IPS DF 6.9 (cell line): ENCODE measurements around the gene GFRA1.

Experiments
- DNase-seq: peaks from one replicate; pipeline ENCODE4 v3.0.0-alpha.2; 2013; ENCODE audit warnings: low read depth, low spot score
- H3K27ac ChIP-seq: one replicate; pipeline ENCODE4 v1.5.1; 2013; ENCODE audit warnings: low read length, control low read depth
- H3K27me3 ChIP-seq: 2 replicates; pipeline ENCODE4 v1.6.1; 2013; ENCODE audit warnings: mild to moderate bottlenecking, low read length; ENCODE audit not compliant: control insufficient read depth, insufficient read depth
- H3K36me3 ChIP-seq: 2 replicates; pipeline ENCODE4 v1.6.1; 2013; ENCODE audit warnings: low read length; ENCODE audit not compliant: control insufficient read depth, insufficient read depth
- H3K4me1 ChIP-seq: 2 replicates; pipeline ENCODE4 v1.6.1; 2013; ENCODE audit warnings: low read length; ENCODE audit not compliant: control insufficient read depth, insufficient read depth
- H3K4me3 ChIP-seq: 2 replicates; pipeline ENCODE4 v1.5.1; 2013; ENCODE audit warnings: mild to moderate bottlenecking, low read length
- H3K9me3 ChIP-seq: 2 replicates; pipeline ENCODE4 v1.6.1; 2013; ENCODE audit warnings: low read length, inconsistent platforms; ENCODE audit not compliant: control insufficient read depth, insufficient read depth
- WGBS: extraction: QIAGEN DNeasy Blood & Tissue Kit; methylation state at CpG from one replicate; pipeline ENCODE4 v1.1.7; 2013; ENCODE audit warnings: mixed read lengths, missing lambda C conversion rate; ENCODE audit not compliant: insufficient read length, insufficient coverage; 5-methylcytosine and 5-hydroxymethylcytosine counted together

GFRA1 gene

DNA sequence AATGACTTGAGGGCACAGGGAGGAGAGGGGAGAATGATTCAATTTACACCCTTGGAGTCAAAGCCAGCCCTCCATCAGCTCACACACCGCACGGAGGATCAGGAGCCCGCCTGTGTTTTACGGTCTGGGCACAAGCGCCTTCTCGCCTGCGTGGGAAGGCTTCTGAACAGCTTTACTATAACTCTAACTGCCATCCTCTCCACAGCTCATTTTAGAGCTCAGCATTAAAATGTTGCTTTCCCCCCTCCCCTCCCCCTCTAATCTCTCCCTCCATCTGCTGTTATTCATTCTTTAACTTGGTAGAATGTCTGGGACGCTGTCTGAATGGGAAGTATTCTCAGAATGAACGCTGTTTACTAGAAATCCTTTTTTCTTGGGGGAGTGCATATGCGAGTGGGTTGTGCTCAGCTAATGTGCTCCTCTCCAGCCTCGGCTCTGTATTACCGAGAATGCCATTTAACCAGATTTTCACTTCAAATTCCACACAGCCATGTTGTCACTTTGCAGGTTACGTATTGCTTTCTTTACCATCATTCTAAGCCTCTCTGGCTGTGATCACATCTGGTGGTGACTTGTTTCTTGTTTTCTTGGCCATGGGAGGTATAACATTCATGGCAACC is 140.1 kb downstream of the GFRA1 start:
- H3K4me3 ChIP-seq, result no peak overlapping the region
- no peaks in the 10 kb centered on the region for H3K4me1 ChIP-seq
- H3K9me3 ChIP-seq, result no peaks in the 10 kb centered on the region
- no CpG with 5 or more reads among the region's 13 CpGs for WGBS
- no peaks in the 10 kb centered on the region for H3K36me3 ChIP-seq
- no peaks in the 10 kb centered on the region for H3K27me3 ChIP-seq
- DNase-seq, result no peak
- no peak overlapping the region for H3K27ac ChIP-seq

GRCh38 chr10:116130006-116130405 is 143.0 kb downstream of the GFRA1 start:
- Histone ChIP-seq H3K27me3 (no peaks in the 10 kb centered on the region), H3K4me1 (0 out of 2 replicates have a peak, but pooled peaks cover 1% of the 10 kb centered on the region), H3K4me3 (no peak overlapping the region), H3K9me3 (no peaks in the 10 kb centered on the region), H3K27ac (no peak overlapping the region), H3K36me3 (no peaks in the 10 kb centered on the region)
- no CpG with 5 or more reads among the region's 1 CpG for WGBS
- DNase-seq, result no peak

DNA sequence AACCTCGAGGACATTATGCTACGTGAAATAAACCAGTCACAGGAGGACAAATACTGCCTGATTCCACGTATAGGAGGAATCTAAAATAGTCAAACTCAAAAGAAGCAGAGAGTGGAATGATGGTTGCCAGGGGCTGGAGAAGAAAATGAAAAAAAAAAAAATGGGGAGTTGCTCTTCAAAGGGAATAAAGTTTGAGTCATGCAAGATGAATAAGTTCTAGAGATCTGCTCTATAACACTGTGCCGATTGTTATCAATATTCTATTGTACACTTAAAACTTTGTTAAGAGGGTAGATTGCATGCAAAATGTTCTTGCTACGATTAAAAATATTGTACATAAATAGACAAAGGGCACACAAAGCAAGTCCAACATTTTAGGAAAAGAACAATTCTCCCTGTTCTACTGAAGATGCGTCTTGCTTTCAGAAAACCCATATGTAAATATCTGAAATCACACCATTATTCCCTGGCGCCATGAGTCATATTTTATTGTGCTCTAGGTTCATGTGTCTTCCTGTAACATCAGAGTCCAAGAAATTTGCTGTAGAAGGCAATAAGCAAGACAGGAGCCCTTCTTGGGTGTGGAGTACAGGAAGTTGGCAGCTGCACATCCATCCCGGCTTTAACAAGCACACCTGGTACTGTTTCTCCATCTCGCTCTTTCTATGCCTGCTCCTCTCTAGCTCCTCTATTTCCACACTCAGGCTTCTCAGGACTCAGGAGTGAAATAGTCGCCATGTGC is 145.9 kb downstream of the GFRA1 start:
- no CpG with 5 or more reads among the region's 10 CpGs for WGBS
- Histone ChIP-seq H3K27me3 (no peaks in the 10 kb centered on the region), H3K4me1 (0 out of 2 replicates have a peak, but pooled peaks cover 1% of the 10 kb centered on the region), H3K36me3 (no peaks in the 10 kb centered on the region), H3K27ac (no peak overlapping the region), H3K9me3 (no peaks in the 10 kb centered on the region), H3K4me3 (no peak overlapping the region)
- DNase-seq, result no peak

DNA sequence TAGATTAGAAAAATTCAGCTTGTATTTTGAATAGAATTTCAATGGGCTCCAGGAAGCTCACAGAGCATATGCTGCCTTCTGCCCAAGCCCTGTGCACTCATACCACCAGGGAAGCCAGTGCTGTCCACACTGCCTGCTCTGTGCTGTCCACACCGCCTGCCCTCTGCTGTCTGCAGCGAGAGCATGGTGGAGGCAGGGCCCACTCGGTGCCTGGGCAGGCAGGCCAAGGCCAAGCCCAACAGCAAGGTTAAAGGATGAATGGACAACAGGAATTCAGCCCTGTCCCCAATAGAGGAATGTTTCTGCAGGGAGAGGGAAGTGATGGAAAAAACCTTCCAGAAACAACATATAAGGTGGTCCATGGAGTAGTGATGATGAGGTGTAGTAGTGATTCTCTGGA is 146.8 kb downstream of the GFRA1 start:
- Histone ChIP-seq H3K4me3 (no peak overlapping the region), H3K9me3 (no peaks in the 10 kb centered on the region), H3K36me3 (no peaks in the 10 kb centered on the region), H3K27me3 (peaks cover 1% of the 10 kb centered on the region; the same call in 1 of the 2 replicates), H3K27ac (no peak overlapping the region), H3K4me1 (0 out of 2 replicates have a peak, but pooled peaks cover 1% of the 10 kb centered on the region)
- no CpG with 5 or more reads among the region's 3 CpGs for WGBS
- DNase-seq, result no peak

DNA sequence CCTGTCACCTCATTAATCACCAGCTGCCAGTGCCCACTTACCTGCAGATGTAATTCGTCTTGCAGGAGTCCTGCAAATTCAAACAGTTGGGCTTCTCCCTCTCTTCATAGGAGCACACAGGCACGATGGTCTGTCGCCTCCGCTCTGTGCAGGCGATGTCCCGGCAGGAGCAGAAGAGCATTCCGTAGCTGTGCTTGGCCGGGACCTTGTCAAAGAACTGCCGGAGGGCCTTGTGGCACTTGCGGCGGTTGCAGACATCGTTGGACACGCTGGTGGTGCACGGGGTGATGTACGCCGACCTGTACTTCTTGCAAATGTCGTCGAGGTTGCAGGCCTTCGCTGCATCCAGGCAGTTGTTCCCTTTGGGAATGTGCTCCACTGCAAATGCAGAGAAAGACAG is 147.8 kb downstream of the GFRA1 start:
- H3K4me3 ChIP-seq, result no peak overlapping the region
- peaks cover 1% of the 10 kb centered on the region; the same call in 1 of the 2 replicates for H3K27me3 ChIP-seq
- DNase-seq, result no peak
- H3K36me3 ChIP-seq, result no peaks in the 10 kb centered on the region
- 0 out of 2 replicates have a peak, but pooled peaks cover 1% of the 10 kb centered on the region for H3K4me1 ChIP-seq
- H3K27ac ChIP-seq, result no peak overlapping the region
- WGBS, result no CpG with 5 or more reads among the region's 19 CpGs
- H3K9me3 ChIP-seq, result no peaks in the 10 kb centered on the region

- Histone ChIP-seq H3K9me3 (no peaks in the 10 kb centered on the region), H3K4me3 (no peak overlapping the region), H3K4me1 (0 out of 2 replicates have a peak, but pooled peaks cover 1% of the 10 kb centered on the region), H3K36me3 (no peaks in the 10 kb centered on the region), H3K27me3 (peaks cover 1% of the 10 kb centered on the region; the same call in 1 of the 2 replicates), H3K27ac (no peak overlapping the region)
- no CpG with 5 or more reads among the region's 4 CpGs for WGBS
- peak; percentile 31 for DNase-seq
These were observed 148.2 kb downstream of the GFRA1 start for GRCh38 chr10:116124777-116125176.

GRCh38 chr10:116122664-116123063 is 150.3 kb downstream of the GFRA1 start:
- H3K9me3 ChIP-seq, result no peaks in the 10 kb centered on the region
- no CpG with 5 or more reads among the region's 1 CpG for WGBS
- no peak for DNase-seq
- H3K4me1 ChIP-seq, result 0 out of 2 replicates have a peak, but pooled peaks cover 1% of the 10 kb centered on the region
- no peak overlapping the region for H3K27ac ChIP-seq
- peaks cover 1% of the 10 kb centered on the region; the same call in 1 of the 2 replicates for H3K27me3 ChIP-seq
- H3K36me3 ChIP-seq, result no peaks in the 10 kb centered on the region
- no peak overlapping the region for H3K4me3 ChIP-seq

DNA sequence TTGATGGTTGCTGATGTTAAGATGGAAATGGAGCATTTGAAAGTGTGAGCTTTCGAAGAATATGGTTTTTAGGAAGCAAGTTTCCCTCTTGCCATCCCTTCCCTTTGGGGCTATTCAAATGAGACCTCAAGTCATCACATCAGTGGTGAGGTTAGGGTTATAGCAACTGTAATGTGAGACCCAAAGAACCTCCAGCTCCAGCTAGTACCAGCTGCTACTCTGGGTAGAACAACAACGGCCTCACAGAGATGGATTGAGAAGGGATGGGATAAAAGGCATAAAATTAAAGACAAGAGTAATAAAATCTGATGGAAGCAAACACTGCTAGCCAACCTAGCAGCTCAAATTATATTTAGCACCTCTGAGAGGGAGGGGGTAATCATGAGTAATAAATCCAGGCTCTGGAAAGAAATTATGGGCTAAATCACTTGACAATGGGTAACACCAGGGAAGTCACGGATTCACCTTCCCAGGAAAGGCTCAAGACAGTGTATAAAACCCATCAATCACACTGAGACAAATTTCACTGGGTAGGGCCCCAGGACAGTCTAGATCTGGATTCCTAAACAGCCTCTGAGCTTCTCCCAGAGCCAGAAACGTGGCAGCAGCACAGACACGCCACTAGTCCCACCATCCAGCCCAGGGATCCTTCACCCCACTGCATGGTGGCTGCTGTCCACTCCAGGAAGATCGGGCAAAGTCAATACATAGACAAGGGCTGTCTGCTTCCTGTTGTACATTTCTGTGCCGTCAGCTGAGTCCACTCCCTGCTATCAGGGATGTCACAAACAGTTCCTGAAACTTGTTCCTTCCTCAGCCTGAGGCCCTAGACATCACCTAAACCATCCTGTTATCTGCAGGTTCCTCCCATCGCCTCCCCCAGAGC is 151.1 kb downstream of the GFRA1 start:
- Histone ChIP-seq H3K9me3 (no peaks in the 10 kb centered on the region), H3K4me3 (no peak overlapping the region), H3K4me1 (0 out of 2 replicates have a peak, but pooled peaks cover 1% of the 10 kb centered on the region), H3K36me3 (no peaks in the 10 kb centered on the region), H3K27ac (no peak overlapping the region), H3K27me3 (peaks cover 1% of the 10 kb centered on the region; the same call in 1 of the 2 replicates)
- WGBS, result no CpG with 5 or more reads among the region's 8 CpGs
- no peak for DNase-seq

- Histone ChIP-seq H3K4me1 (0 out of 2 replicates have a peak, but pooled peaks cover 1% of the 10 kb centered on the region), H3K27ac (no peak overlapping the region), H3K4me3 (no peak overlapping the region), H3K36me3 (no peaks in the 10 kb centered on the region), H3K9me3 (no peaks in the 10 kb centered on the region), H3K27me3 (peaks cover 1% of the 10 kb centered on the region; the same call in 1 of the 2 replicates)
- no CpG with 5 or more reads among the region's 12 CpGs for WGBS
- peak; percentile 45 for DNase-seq
These were observed 152.1 kb downstream of the GFRA1 start for GRCh38 chr10:116120688-116121455.
